LoVo (cell line): ENCODE measurements around the gene CITED2.
"Not testable (repeated sequence)": the region's sequence is repeated elsewhere in the genome, so short reads cannot be mapped to it uniquely, and the experiment has no call there.

ENCODE experiments used
- DNase-seq: peaks from one replicate; pipeline ENCODE4 v3.0.0-alpha.2; 2016; ENCODE audit warnings: low spot score

The CITED2 gene, protein sequence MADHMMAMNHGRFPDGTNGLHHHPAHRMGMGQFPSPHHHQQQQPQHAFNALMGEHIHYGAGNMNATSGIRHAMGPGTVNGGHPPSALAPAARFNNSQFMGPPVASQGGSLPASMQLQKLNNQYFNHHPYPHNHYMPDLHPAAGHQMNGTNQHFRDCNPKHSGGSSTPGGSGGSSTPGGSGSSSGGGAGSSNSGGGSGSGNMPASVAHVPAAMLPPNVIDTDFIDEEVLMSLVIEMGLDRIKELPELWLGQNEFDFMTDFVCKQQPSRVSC

DNA sequence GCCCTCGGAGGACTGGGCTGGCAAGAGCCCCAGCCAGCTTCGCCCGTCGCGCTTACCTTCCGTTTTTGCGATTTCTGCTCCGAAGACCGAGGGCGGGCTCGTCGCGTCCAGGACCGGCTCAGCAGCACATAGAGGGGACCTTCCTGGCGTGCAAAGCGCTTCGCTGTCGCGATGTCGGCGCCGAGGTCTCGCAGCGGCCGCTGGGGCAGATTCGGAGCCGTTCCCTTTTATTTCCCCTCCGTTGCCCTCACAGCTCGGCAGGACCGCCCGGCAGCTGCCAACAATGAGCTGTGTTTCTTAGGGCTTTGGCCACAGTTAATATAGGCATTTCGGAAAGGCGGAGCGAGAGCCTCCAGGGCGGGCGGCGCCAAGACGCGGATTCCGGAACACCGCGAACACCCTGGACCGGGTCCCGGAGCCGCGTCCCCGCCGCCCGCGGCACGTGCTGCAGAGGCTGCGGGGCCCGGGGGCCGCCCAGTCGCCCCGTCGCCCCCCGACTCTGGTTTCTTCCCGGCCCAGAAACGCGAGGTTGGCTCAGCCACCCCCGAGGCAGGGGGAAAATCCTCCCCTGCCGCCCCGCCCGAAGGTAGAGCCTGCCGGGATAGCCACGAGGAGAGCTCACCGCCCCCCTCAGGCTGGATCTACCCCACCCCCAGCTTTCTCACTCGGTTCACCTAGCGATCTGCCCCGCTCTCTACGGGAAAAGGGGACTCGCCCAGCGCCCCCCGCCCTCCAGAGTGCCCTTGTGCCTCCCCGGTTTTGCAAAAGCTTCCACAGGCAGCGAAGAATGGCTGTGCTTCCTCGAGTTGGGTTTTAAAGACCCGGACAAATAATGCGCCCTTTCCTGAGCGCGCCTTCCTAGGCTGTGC, at the start of gene CITED2:
Gene CITED2 (minus strand): TSS at position 292 of the 869 bp plus-strand sequence. CDS start 704 bp downstream, outside the sequence.
- peak; percentile 91 for DNase-seq

DNA sequence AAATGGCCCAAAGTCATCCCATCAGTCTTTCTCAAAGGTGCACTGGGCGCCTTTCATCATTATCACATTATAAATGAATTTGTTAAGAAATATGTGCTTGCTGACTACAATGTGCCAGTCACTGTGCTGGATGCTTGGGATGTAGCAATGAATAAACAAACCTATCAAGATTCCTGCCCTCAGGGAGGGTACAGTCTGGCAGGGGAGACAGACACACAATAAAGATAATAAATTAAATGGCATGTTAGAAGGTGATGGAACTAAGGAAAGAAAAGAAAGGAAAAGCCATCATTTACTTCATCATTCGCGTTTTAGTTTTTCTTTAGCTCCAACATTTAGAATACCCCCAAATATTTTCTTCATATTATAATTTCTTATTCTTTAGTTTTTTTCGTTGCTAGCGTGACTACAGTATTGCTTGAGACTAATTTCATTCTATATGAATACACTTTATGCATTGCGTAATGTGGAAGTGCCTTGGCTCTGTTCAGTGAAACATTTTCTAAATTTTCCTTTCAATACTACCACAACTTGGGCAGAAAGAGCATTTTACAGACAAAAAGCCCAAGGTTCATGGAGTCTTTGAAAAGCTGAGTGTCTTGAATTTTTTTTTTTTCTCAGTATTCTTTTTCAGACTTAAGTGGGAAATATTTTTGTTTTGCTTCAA, 48.7 kb upstream of the CITED2 start:
- no peak for DNase-seq

DNA sequence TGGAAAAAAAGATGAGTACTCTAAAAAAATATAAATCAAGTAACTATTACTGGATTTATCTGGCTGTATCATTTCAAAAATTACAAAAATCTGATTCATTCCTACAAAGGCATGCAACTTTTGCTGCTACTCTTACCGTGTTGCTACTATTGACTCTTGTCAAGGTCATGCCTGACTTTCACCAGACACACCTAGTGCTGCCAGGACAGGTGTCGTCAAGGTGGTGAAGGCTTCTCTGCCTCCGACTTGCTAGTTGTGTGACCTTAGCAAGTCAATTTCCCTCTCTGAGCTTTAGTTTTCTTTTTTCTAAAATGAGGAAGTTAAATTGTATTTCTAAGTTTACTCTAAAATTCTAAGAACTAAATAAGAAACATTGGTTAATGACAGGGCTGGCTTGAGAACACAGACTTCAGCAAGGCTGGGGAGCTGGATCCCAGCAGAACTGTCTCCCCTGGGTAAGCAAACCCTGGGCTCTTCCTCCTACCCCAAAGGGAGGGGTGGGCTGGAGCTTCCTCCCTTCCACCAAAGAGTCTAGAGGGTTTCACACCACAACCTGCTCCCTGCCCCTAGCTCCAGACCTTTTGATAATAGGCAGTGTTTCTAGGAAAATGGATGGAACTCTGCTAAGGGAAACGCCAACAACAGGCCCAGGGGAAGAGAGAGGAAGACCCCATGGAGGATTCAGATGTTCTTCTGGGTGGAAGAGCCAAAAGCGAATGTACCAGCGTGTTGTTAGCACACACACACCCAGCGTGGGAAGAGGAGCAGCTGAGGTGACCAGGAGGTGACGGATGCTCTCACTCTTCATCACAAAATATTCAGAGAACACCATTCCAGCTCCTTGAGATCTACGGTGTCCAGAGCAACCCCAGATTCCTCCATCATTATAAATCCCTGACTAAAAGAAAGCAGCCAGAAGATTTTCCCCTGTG, 47.9 kb upstream of the CITED2 start:
- no peak for DNase-seq

DNA sequence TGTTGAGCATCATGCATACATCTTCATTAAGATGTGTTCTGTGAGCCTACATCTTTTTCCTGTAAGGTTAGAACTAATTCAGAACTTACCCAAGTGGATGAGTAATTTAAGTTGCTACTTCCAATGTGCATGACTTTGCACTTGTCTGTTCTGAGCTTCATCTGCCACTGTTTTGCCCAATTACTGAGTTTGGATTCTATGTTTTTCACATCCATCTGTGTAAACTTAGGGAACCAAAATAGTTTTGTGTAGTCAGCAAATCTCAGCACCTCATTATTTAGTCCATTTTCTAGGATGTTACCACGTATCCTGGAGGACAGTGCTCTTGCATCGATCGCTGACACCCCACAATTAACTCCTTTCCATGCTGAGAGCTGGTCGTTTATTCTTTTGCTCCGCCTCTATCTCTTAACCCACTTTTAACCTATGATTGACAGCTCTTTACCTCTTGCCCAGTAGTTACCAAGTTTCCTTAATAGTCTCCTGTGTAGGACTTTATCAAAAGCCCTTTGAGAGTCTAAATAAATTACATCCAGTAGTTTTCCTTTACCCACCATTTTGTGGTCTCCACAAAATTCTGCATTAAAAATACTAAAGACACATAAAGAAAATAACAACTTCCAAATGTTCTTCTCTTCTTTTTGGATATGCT, 44.2 kb upstream of the CITED2 start:
- DNase-seq: no peak

DNA sequence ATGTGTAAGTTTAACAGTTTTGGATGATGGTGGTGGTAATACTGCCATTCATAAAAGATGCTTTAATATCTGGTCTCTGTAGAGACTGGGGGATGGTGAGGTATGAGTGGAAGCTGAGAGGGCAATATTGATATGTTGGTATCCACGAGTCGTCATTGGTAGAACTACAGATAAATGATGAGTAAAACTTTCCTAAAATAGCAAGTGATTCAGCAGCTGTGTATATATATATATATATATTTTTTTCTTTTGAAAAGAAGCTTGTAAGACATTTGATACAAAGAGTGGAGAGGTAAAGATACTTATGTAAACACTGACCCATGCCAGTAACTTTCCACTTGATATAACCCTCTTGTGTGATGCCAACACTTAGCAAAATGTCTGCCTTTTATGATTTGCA, 41.7 kb upstream of the CITED2 start:
- DNase-seq: no peak

DNA sequence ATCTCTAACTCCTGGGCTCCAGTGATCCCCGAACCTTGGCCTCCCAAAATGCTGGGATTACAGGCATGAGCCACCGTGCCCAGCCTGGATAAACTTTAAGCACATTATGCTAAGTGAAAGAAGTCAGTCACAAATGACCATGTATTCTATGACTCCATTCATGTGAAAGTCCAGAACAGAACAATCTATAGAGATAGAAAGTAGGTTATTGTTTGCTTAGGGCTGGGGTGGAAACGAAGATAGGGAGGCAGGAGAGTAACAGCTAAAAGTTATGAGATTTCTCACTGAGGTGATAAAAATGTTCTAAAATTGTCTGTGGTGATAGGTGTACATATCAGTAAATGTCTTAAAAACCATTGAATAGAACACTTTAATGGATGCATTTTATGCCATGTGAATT, 40.9 kb upstream of the CITED2 start:
- no peak for DNase-seq

DNA sequence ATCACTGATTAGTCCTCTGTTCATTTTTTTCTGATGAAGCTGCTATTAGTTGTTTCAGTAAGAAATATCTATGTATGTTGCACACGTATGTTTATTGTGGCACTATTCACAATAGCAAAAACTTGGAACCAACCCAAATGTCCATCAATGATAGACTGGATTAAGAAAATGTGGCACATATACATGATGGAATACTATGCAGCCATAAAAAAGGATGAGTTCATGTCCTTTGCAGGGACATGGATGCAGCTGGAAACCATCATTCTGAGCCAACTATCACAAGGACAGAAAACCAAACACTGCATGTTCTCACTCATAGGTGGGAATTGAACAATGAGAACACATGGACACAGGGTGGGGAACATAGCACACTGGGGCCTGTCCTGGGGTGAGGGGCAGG, 37.7 kb upstream of the CITED2 start:
- DNase-seq: not testable (repeated sequence)

DNA sequence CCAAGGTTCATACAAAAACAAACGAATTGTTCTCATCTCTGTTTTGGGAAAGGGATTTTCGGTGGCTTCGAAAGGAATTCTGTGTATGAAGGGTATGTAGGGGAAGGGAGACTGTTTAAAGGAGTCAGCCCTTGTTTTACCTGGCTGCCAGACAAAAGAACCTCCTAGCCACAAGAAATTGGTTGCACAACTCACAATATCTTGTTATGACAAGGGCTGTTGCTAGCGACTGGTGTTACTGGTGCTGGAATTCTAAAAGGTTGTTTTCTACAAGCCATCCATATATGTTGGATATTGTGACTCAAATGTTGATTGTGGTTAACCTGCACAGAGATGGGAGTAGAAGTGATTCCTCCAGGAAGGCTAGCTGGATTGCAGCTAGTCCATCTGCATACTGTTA, 34.6 kb upstream of the CITED2 start:
- DNase-seq: no peak

DNA sequence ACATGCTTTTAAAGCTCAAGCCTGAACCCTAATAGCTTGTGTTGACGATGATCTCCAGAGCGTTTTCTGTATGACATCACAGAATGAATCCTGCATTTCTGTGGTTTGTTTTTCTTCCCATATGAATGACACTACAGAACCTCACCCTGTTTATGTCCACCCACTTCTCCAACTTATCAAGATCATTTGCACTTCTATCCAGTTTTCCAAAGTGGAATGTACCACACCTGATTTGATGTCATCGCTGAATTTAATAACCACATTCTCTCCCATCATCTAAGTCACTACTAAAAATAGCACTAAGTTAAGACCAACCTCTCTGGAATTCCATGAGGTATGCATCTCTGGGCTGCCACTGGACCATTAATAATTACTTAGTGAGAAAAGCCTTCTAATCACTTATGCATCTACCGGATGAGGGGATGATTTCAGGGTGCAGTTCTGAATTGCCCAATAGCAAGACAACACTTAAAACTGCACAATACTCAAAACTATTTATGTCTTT, 33.3 kb upstream of the CITED2 start:
- peak; percentile 53 for DNase-seq

DNA sequence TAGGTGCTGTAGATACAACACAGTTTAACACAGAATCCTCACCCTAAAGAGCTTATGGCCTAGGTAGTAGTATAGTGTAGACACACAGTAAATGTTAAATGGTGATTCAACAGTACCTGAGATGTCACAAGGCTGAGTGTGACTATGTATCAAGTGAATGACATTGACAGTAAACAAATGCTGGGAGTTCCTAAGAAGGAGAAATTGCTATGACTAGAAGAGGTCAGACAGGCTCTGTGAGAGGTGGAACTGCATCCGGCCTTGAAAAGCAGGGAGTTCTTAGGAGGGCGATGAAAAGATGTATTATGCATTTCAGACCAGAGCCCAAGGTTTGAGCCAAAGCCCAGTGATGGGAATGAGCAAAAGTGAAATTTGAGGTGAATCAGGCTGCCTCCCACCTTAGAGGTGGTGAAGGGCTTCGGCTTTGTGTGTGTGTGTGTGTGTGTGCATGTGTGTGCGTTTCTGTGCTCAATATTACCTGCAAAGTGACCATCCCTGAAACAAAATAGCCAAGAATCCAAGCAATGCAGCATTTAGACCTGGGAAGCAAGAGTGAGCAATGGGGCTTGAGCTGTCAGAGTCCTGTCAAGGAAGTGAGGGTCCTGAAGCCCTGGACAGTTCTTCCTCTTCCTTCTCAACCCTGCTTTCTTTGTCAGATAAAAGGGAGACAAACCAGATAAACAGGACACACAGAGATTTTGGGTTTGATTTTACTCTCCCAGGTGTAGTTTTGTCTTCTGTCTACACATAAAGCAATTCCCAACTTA, 32.3 kb upstream of the CITED2 start:
- DNase-seq: no peak

DNA sequence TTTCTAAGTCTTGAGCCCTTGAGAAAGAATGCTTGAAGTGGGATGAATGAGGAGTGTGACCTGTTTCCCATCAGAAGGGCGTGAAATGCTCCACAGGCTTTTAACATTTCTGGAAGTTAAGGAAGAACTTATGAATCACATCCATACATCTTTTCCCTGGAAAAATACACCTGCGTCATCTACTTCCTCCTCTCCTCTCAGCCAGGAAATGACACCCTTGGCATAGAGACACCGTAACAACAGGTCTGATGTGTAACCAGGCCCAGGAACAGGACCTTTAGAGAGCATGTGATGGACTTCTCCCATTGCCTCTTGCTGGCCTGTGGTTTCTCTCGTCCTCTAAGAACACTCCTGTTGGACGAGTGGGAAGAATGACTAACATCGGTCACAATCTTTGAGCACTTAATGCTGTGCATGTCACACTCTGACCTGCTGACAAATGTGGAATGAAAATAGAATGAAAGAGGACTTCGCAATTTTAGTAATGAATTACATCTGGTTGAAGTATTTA, 28.5 kb upstream of the CITED2 start:
- DNase-seq: no peak

DNA sequence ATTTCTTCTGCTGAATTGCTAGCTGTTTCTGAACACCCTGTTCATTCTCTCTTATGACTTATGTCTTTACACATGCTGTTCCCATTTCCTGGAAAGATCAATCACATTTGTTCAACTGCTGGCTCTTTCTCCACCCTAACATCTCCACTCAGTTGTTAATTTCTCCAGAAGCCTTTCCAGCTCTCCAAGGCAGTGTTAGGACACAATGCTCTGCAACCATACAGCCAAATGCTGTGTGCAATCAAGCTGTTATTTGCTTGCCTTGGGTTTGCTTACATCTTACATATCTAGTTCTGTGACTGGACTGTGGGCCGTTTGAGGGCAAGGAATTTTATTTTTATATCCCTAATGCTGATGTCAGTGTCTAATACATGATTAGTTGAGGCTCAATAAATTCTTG, 24.2 kb upstream of the CITED2 start:
- no peak for DNase-seq

DNA sequence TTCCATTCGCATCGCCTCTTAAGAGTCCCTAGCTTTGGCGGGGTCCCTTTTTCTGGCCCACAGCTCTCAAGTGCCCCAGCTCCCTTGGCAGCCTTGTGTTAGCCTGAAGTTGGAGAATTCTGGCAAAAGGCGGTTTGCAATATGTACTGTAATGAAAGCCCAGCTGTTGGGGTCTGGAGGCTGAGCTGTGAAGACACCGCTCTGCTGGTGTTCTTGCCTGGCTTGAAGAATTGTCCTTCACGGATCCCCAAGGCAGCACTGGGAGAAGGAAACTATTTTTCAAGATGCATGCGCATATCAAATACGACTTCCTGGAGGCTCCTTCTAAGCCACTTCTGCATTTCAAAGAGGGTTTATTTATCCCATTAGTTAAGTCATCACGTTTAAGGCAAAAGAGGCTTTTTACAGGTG, 21.4 kb upstream of the CITED2 start:
- no peak for DNase-seq

DNA sequence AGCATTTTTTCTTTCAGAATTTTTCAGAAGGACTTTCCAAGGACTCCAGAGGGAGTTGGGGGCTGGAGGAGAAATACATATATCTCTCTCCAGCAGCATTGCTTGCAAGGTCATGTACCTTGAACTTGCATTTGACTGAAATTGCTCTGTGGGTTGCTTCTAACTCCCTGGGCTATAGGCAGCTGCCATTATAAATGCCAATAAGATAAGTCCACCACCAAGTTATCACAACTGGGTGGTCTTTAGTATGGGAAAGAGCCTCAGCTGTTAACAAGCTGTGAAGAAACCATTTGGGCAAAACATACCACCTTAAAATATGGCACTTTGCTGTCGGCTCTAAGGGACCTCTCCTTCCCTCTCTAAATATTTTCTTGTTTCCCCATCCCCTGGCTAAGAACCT, 20.9 kb upstream of the CITED2 start:
- DNase-seq: no peak

DNA sequence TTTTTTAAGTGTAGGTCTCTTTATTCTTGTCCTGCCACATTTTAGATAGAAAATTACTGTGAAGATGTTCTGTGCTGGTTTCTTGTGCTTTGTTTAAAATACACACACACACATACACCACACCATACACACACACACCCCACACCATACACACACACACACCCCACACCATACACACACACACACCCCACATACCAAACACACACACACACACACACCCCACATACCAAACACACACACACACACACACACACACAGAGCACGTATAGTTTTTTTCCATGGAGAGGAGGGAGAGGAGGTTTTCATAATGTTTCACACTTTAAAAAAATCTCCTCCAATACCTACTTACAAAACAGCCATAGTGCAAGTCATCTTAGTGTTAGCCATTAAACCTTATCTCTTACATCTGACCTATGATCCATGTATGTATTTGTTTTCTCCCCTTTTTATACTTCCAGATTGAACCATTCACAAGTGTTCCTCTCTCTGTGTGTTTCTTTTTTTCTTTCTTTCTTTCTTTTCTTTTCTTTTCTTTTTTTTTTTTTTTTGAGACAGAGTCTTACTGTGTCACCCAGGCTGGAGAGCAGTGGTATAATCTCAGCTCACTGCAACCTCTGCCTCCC, 19.7 kb upstream of the CITED2 start:
- no peak for DNase-seq

DNA sequence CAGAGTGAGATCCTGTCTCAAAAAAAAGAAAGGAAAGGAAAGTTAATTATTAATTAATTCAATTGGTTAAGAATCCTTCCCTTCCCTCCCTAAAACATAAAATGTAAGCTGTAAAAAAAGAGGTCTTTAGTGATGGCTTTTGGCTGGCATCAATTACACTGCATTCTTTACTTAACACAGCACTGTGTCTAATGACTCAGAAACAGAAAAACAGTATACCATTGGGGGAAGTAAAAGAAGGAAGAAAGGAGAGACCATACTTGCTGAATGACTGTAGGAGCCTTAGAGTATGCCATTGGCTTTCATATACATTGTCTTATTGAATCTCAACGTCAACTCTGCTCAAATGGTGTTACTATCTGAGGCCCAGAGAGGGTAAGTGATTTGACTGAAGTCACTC, 18.3 kb upstream of the CITED2 start:
- DNase-seq: peak; percentile 29

DNA sequence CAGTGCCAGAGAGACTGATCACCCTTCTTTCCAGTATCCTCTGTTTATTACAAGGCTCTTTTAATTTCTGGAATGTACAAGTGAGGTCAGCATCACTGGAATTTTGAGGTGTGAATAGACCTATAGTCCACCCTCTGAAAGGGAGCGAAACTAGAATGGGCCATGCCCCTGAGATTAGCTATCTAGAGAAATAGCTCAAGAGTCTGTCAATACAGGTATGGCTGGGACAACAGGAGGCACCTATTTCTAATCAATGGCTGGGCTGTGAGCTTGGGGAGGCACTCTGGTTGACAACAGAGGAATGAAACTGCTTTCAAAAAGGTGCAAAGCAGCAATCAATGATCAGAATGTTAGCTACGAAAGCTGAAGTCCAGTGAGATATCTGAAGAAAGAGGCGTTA, 17.3 kb upstream of the CITED2 start:
- DNase-seq: no peak

DNA sequence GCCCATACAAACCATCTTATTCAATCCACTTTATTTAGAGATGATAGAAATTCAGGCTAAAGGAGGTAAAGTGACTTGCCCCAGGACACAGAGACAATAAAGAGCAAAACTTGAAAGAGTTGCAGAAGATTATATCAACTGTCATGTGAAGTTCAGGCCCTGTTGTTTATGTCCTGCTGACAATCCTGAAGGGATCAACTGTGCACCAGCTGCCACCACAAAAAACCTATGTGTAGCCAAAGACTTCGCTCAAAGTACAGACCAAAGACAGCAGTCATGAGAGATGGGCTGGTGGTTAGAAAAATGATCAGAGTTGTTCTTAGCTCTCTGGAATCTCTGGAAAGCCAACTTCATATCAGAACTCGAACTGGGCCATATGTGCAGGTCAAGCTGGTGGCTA, 16.0 kb upstream of the CITED2 start:
- DNase-seq: no peak

DNA sequence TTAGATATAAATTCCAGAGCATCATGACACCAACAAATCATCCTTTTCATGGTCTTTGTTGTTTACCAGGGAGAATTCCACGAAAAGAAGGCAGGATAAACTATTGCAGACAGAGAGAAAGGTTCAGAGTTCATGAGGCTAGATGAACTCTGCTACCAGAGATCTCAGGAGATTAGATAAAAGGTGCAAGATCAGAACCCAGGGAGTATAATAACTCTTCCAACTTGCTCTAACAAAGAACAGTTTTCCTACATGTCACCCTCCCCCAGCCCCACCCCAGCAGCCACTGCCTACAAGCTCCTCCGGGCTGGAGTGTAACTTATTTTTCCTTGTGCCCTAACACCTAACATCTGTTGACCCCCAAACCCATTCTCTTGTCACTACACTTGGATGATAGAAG, 13.9 kb upstream of the CITED2 start:
- no peak for DNase-seq

DNA sequence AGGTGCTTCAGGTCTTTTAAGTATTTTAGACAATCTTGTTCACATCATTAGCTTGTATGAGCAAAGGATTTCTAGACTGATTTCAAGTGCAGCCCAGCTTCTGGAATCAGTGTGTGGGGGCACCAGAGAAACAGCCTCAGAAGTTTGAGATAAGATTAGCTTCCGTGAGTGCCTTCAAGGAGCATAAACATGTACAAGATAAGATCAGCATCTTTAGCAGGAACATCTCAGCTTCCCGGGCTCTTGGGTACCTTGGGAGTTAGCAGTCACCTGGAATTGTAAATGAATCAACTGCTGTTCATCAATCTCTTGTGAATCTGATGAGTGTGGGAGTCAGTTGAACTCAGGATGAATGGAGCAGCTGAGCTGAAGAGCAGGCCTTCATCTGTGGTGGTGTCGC, 12.0 kb upstream of the CITED2 start:
- DNase-seq: no peak
